ENCODE measurements around the gene YPEL5. TPM values are rescaled to one million over a fixed set of nuclear protein-coding genes. Genes with fewer than 3 reads are reported as not detected.

YPEL5 gene
- total RNA-seq, 2 donors from 2014 or later: 26.0 to 73.7 TPM

DNA sequence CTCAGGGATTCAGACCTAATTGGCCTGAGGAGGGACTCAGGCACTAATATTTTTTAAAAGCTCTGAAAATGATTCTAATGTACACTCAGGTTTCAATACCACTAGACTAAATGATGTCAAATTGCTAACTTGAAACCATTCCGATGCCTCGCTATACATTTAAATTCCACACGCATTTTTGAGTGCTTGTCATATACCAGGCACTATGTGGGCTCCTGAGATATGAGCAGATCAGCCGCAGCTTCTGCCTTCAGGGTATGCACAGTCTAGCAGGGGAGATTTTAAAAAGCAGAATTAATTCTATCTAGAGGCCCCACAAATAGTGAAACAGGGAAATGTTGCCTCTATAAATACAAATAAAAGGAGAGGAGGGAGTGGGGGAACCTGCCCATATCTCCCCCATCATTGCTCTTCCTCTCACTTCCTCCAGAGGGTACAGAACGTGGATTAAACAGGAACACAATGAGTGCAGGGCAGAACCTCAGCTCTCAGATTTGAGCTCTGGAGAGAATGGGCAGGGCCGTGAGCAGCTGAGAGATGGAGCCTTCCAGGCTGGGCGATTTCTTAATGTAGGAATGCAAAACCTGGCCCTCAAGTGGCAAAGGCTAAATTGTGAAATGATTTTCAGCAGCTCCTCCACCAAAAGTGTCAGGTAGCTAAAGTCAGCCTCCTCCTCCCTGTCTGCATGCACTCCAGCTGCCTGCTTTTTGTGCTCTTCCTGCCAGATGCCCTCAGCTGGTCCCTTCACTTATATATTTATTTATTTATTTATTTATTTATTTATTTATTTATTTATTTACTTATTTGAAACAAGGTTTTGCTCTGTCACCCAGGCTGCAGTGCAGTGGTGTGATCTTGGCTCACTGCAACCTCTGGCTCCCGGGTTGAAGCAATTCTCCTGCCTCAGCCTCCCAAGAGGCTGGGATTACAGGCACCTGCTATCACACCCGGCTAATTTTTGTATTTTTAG lies 59.9 kb downstream of the YPEL5 start:
- H3K27ac Mint-ChIP-seq: no peak overlapping the region
- no peaks in the 10 kb centered on the region for H3K36me3 Mint-ChIP-seq
- ATAC-seq (no peak), DNase-seq (ENCODE audit: low spot score in 2 of 2) (no peak)
- H3K9me3 Mint-ChIP-seq: no peaks in the 10 kb centered on the region

DNA sequence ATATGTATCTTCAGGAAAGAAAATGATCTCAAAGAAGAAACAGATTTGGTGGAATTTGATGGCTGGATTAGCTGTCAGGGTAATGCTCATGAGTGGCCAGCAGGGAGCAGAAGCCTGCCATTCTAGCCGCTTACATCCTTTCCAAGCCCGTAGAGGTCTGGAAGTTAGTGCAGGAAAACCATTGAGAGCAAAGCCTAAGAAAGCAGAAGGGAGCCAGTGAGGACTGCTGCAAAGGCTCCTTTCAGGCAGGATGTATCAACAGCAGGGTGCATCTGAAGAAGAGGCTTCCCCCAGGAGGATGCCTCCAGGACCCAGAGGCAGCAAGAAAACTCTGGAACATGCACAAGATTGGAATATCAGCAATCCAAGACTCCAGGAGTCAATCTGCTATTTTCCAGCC lies 61.6 kb downstream of the YPEL5 start:
- peak in 1 of 2 donors; percentile 17 for DNase-seq (ENCODE audit: low spot score in 2 of 2)
- H3K9me3 Mint-ChIP-seq: no peaks in the 10 kb centered on the region
- no peak overlapping the region for H3K27ac Mint-ChIP-seq
- H3K36me3 Mint-ChIP-seq: no peaks in the 10 kb centered on the region
- ATAC-seq: peak in 1 of 2 donors; percentile 66

DNA sequence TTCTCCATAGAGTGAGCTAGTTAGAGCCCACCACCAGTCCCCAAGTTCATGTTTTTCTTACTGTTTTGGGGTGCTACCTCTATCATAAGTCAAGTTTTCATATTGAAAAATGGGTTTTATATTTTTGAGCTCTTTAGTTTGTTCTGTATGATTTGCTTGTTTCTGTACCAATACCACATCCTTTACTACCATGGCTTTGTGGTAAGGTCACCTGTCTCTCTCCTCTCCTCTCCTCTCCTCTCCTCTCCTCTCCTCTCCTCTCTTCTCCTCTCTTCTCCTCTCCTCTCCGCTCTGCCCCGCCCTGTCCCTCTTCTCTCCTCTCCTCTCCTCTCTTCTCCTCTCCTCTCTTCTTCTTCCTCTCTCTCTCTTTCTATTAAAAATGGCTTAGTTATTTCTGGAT lies 62.4 kb downstream of the YPEL5 start:
- DNase-seq (ENCODE audit: low spot score in 2 of 2) (no peak), ATAC-seq (peak; percentile 41 to 63)
- Mint-ChIP-seq H3K27ac (peak overlapping the region; percentile 3 to 58), H3K9me3 (no peaks in the 10 kb centered on the region), H3K36me3 (no peaks in the 10 kb centered on the region)

Other genes starting within 250 kb of the YPEL5 start
- under 1 TPM in 1 of 2 donors, not detected in 1; 0.05 TPM for gene ALK, start 225.4 kb upstream of the YPEL5 start, total RNA-seq
- 10 to 100 TPM; 67.0 to 88.2 TPM for gene LBH, start 84.5 kb downstream of the YPEL5 start, total RNA-seq